Measurements from ENCODE around the gene IGSF1.
"Not testable (repeated sequence)": the region's sequence is repeated elsewhere in the genome, so short reads cannot be mapped to it uniquely, and the experiment has no call there.

IGSF1 gene

GRCh38 chrX:131264665-131265064 is 24.4 kb downstream of the IGSF1 start:
- DNase-seq: no peak

- no peak for DNase-seq
Observed at GRCh38 chrX:131264053-131264452, 25.1 kb downstream of the IGSF1 start.

GRCh38 chrX:131262738-131263679 is 26.1 kb downstream of the IGSF1 start:
- peak; percentile 31 for DNase-seq

GRCh38 chrX:131262200-131262599 is 26.9 kb downstream of the IGSF1 start:
- DNase-seq: no peak

- DNase-seq: no peak
Observed at GRCh38 chrX:131257367-131257766, 31.7 kb downstream of the IGSF1 start.

GRCh38 chrX:131250984-131251738 is 37.9 kb downstream of the IGSF1 start:
- DNase-seq: not testable (repeated sequence)

- DNase-seq: no peak
Observed at GRCh38 chrX:131239057-131239456, 50.0 kb downstream of the IGSF1 start.

GRCh38 chrX:131237363-131237762 is 51.7 kb downstream of the IGSF1 start:
- no peak for DNase-seq

- DNase-seq: no peak
Observed at GRCh38 chrX:131235768-131236545, 53.1 kb downstream of the IGSF1 start.

GRCh38 chrX:131227608-131228007 is 61.5 kb downstream of the IGSF1 start:
- DNase-seq: no peak

GRCh38 chrX:131226591-131226990 is 62.5 kb downstream of the IGSF1 start:
- no peak for DNase-seq

GRCh38 chrX:131225078-131225477 is 64.0 kb downstream of the IGSF1 start:
- no peak for DNase-seq
